ENCODE results near the gene BSCL2.
"Not testable (repeated sequence)": the region's sequence is repeated elsewhere in the genome, so short reads cannot be mapped to it uniquely, and the experiment has no call there.

Gene BSCL2

GRCh38 chr11:62665599-62666258, 41.5 kb downstream of the BSCL2 start:
- TF ChIP-seq CTCF (IDR thresholded peaks at IDR 0.05; ENCODE audit: low read depth, low read length): no peak
- H3K4me3 ChIP-seq (ENCODE audit: low read depth, low read length): peak overlapping the region; percentile 89

DNA sequence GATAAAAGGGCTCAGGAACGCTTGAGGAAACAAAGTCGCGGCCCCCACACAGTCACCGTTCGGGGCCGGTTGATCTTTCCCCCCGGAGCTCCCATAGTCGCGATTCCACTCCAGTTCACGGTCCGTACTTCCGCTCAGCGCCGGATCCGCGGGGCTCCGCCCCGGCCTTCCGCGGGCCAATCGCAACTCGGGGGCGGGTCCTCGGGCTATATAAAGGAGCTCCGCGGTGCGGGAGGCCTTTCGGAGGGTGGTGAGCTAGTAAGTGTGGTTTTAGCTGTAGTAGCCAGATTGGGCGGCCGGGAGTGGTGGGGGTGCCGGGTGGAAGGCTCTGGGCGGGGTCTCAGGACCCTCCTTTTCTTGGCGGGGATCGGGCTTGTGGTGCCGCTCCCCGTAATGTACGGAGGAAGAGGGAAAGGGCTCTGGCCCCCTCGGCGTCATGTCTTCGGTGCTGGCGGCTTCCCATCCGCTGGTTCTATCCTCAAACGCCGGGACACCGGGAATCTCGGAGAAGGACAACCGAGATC, 42.1 kb downstream of the BSCL2 start, which contains the start of the genes C11orf98 and CSKMT:
TSS of gene C11orf98 (minus strand) at position 136 of the 524 bp plus-strand sequence. CDS start at position 95, 41 bp downstream.
TSS of gene CSKMT (plus strand) at position 238 of the 524 bp plus-strand sequence. CDS start 568 bp downstream, outside the sequence.
- no peak for TF ChIP-seq CTCF (IDR thresholded peaks at IDR 0.05; ENCODE audit: low read depth, low read length)
- H3K4me3 ChIP-seq (ENCODE audit: low read depth, low read length): peak within 1 kb of the TSS; percentile 89

DNA sequence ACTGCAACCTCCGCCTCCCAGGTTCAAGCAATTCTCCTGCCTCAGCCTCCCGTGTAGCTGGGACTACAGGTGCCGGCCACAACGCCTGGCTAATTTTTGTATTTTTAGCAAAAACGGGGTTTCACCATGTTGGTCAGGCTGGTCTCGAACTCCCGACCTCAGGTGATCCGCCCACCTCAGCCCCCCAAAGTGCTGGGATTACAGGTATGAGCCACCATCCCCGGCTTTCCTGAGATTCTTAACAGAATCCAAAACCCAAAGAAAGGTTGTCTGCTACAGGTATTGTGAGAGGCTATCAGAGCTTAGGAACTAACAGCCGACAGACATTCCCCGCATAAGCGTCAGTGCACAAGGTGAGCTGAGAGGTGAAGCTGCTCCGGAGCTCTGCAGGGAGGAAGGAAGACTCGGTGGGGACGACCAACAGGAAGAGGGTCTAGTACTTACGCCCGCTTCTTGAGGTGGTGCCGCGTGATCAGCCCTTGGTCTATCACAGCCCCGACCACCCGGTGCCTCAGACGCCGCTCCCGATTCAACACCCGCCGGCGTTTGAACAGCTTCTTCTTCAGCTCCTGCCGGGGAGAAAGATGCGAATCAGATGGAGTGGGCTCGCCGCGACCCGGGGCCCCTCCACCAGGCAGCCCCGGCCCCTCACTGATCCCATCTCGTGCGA, 42.7 kb downstream of the BSCL2 start:
- TF ChIP-seq CTCF (IDR thresholded peaks at IDR 0.05; ENCODE audit: low read depth, low read length): no peak

DNA sequence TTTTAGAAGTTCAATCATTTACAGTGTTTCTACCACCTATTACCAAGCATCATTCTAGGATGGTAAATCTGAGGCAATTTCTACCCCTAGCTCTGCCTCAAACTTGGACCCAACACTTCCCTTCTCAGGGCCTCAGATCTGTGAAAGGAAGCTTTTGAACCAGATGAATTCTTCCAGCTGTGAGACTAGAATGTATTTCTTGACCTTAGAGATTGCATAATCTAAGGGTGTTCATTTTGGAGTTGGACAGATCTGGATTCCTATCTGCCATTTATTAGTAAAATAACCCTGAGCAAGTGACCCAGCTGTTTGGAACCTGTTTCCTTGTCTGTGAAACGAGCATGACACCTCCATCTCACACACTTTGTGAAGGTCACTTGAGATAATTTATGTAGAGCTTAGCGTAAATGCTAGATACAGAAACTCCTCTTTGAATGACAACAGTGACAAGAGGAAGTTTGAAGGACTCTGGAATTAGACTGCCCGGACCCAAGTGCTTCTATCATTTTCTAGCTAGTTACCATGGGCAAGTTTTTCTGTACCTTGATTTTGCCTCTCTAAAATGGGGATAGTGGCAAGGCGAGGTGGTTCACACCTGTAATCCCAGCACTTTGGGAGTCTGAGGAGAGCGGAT, 50.3 kb downstream of the BSCL2 start:
- H3K4me3 ChIP-seq (ENCODE audit: low read depth, low read length): no peak overlapping the region
- TF ChIP-seq CTCF (IDR thresholded peaks at IDR 0.05; ENCODE audit: low read depth, low read length): no peak

More for the DNA sequence above, 42.7 kb downstream of the BSCL2 start:
- peak overlapping the region; percentile 89 for H3K4me3 ChIP-seq (ENCODE audit: low read depth, low read length)

DNA sequence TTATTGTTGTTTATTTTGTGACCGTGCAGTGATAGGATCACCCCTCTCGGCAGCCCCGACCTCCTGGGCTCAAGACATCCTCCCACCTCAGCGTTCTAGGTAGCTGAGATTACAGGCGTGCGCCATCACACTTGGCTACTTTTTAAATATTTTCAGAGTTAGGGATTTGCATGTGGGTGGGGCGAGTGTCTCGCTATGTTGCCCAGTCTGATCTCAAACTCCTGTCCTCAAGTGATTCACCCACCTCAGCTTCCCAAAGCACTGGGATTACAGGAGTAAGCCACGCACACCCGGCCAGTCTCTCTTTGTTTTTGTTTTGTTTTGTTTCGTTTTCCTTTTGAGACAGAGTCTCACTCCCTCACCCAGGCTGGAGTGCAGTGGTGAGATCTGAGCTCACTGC, 52.9 kb downstream of the BSCL2 start:
- no peak overlapping the region for H3K4me3 ChIP-seq (ENCODE audit: low read depth, low read length)
- no peak for TF ChIP-seq CTCF (IDR thresholded peaks at IDR 0.05; ENCODE audit: low read depth, low read length)

GRCh38 chr11:62652161-62653006, 54.8 kb downstream of the BSCL2 start:
- no peak for TF ChIP-seq CTCF (IDR thresholded peaks at IDR 0.05; ENCODE audit: low read depth, low read length)

DNA sequence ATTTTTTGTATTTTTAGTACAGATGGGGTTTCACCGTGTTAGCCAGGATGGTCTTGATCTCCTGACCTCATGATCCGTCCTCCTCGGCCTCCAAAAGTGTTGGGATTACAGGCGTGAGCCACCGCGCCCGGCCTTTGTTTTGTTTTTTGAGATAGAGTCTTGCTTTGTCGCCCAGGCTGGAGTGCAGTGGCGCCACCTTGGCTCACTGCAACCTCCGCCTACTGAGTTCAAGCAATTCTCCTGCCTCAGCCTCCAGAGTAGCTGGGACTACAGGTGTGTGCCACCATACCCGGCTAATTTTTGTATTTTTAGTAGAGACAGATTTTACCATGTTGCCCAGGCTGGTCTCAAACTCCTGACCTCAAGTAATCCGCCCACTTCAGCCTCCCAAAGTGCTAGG, 56.9 kb downstream of the BSCL2 start:
- not testable (repeated sequence) for H3K4me3 ChIP-seq (ENCODE audit: low read depth, low read length)

More at GRCh38 chr11:62652161-62653006, 54.8 kb downstream of the BSCL2 start:
- peak overlapping the region; percentile 96 for H3K4me3 ChIP-seq (ENCODE audit: low read depth, low read length)

All from WI38 (cell line).